GM23338 (cell line): Measurements from ENCODE around the gene PCSK5.

ENCODE experiments used
- CTCF ChIP-seq, 2 experiments: fragments of 200-600 bp in 1 of 2; sonication (generic) in 1 of 2; conservative IDR thresholded peaks; 2 replicates each; pipeline versions ENCODE4 v1.5.1 to v1.6.1; 2016 to 2017; ENCODE audit warnings: antibody characterized with exemption in 2 of 2, low read depth in 2 of 2, mild to moderate bottlenecking in 2 of 2, moderate library complexity in 1 of 2
- EZH2 ChIP-seq: fragments of 200-600 bp; sonication (generic); IDR thresholded peaks from one replicate; pipeline ENCODE4 v1.8.0; 2017; ENCODE audit warnings: antibody characterized with exemption, mild to moderate bottlenecking, low read depth; ENCODE audit not compliant: unreplicated experiment
- EZH2phosphoT487 ChIP-seq: fragments of 200-600 bp; sonication (generic); IDR thresholded peaks from one replicate; pipeline ENCODE4 v1.8.1; 2018; ENCODE audit warnings: antibody characterized with exemption; ENCODE audit not compliant: unreplicated experiment
- JUNB ChIP-seq: IDR thresholded peaks from one replicate; pipeline ENCODE4 v1.6.1; 2016; ENCODE audit warnings: antibody characterized with exemption; ENCODE audit not compliant: unreplicated experiment
- POLR2AphosphoS5 ChIP-seq: IDR thresholded peaks from 2 replicates; pipeline ENCODE4 v1.6.1; 2016; ENCODE audit warnings: antibody characterized with exemption, low read depth

- TF ChIP-seq CTCF (conservative IDR thresholded peaks at IDR 0.05; ENCODE audit: low read depth in 2 of 2): no peak
- TF ChIP-seq POLR2AphosphoS5: no peak
- no peak for TF ChIP-seq EZH2
- no peak for TF ChIP-seq EZH2phosphoT487
- TF ChIP-seq JUNB: no peak
These were observed 420.5 kb downstream of the PCSK5 start for GRCh38 chr9:76310991-76311390.
